Stimulated activated CD8-positive, alpha-beta memory T cell treated with anti-CD3 and anti-CD28 coated beads, Interleukin-15, amount 100 ng/mL, for 1 hour (primary cell): ENCODE measurements around the gene NOVA1.

Source experiments
- DNase-seq: peaks from one replicate; pipeline ENCODE4 v3.0.0-alpha.2; 2020; ENCODE audit warnings: low read depth

NOVA1 gene

DNA sequence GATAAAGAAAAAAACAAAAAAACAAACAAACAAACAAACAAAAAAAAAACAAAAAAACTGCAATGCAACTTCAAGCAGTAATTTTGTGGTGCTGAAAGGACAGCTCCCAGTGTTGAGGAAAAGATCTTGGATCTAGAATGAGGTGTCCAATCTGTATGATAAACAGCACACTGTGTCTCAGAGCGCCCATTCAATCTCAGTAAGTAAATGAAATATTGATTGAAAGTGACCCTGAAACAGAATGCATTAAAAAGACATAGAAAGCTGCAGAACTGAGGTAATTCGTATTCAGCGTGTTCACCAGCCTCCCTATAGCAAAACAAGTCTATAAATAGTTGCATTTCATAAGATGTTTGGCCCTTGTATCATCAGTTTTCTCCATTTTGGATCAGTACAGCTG, 153.0 kb downstream of the NOVA1 start:
- DNase-seq: no peak

DNA sequence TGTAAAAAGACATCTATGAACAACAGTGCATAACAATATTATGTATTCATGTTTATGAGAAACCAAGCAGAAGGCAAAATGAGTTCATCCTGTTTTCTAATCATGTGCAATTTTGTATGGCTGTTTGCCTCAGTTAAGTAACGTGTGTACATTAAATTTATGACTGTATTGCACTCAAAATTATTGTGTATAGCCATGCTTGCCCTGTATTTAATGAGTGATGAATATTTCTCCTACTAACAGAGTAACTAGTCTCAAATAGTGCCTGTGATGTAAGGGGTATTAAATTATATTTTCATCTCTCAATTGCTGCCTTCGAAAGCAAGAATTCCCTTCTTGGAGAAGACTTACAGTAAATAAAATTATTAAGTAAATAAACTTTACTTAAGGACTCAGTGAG, 154.2 kb downstream of the NOVA1 start:
- DNase-seq: no peak

DNA sequence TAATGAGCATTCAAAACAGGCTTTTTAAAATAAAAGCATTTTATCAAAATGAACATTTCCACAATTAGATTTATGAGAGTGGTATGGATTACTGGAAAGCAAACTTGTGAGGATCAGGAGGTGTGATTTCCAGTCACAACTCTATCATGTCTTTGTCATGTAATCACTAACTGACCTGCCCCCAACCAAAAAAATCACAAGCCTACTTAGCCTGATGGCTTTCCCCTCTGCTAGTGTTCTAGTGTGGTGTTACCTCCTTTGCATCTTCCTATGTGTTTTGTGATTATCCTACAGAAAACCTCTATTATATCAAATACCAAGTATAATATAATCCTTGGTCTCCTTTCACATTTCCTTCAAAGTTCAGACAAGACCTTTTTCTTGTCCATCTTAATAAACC, 168.6 kb downstream of the NOVA1 start:
- DNase-seq: no peak

DNA sequence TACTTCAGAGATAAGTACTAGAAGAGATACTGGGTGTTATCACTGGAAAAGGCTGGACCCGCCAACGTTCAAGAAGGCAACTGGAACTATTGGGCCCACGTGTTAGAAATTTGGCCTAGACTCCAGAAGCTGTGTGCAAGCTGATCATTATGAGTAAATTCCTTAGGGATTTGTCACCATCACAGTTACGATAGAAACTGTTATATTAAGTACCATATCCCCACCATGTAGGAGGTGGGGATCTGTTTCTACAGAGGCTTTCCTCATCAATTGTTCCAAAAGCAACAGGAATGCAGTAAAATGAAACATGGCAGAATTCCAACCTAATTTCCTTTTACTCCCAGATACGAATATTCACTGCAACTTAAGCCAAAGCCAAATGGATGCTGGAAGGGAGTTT, 170.7 kb downstream of the NOVA1 start:
- no peak for DNase-seq

DNA sequence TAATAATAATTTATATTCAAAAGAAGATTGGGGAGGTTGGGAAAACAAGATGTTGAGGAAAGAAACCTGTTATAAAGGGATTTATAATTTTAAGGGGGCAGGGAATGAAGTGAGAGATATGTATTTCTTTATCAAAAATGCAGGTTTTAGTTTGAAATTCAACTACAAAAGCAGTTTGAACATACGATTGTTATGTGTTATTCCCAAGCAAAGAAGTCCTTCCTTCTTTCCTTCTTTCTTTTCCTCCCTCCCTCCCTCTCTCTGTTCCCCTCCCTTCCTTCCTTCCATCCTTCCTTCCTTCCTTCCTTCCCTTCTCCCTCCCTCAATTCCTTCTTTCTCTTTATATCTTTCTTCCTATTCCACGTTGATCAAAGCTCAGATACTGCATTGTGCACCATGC, 173.3 kb downstream of the NOVA1 start:
- DNase-seq: no peak

DNA sequence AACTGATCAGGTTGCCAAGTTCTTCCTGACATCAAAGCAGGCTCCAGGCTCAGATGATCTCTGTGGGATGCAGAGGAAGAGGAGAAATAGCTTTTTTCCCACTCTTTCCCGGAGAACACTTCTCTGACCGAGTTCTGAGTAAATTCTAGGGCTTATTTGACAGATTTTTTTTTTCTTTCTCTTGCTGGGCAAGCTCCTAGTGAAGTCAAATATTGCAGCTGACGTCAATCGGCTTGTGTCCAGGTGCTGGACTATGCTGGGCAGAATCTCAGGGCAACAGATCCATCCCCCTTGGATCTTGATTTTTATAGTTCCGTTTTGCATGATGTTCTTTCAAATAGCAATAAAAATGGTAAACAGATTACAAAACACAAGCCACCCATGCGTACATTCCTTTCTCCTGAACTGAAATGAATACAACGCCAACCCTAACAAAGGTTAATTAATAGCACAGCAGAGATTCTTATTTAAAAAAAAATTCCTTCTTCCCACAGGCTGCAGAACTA, 182.2 kb downstream of the NOVA1 start:
- no peak for DNase-seq

DNA sequence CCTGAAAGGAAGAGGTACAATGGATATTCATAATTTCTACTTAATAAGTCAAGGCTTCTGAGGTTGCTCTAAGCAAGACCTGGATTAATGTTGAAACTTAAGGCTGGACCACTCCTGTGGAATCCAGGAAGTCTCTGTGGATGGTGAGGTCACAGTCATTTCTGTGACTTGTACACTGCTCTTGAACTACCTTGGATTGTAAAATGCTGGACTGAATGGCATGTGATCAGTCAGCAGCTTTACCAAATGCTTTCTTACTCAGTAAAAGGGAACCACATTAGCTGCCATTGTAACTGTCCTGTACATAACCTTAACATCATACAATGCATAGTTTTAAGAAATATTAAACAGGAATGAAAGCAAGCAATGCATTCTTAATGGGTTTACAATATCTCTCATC, 182.9 kb downstream of the NOVA1 start:
- no peak for DNase-seq

DNA sequence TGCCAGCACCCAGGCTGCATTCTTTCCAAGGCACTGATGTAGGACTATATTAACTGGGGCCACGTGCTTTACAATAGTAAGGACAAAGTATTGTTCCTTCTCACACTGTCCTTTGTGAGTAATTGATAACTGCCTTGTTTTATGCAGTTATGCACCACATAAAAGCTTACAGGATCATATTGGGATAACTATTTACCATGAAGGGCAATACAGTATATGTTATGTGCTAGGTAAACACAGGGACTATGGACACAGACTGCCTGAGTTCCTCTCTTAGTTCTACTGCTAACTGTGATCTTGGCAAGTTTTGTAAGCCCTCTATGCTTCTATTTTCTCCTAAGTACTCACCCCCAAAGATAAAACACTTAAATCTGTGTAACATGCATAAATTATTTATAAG, 183.7 kb downstream of the NOVA1 start:
- no peak for DNase-seq

DNA sequence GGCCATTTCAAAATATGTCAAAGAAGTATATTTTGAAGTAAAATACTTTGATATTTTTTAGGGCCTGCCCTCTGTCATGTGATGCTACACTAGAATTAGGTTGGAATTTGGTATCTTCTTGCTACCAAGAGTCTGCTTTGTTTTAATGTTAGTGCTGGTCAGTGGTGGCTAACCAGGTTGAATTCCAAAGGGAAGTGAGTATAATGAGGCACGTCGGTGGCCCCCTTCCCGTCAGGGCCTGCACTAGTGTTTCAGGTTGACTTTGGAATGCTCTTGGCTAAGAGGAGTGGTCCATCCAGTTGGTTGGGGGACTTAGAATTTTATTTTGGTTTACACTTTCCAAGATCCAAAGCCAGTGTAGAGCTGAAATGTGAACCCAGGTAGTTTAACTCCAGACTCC, 185.4 kb downstream of the NOVA1 start:
- no peak for DNase-seq

DNA sequence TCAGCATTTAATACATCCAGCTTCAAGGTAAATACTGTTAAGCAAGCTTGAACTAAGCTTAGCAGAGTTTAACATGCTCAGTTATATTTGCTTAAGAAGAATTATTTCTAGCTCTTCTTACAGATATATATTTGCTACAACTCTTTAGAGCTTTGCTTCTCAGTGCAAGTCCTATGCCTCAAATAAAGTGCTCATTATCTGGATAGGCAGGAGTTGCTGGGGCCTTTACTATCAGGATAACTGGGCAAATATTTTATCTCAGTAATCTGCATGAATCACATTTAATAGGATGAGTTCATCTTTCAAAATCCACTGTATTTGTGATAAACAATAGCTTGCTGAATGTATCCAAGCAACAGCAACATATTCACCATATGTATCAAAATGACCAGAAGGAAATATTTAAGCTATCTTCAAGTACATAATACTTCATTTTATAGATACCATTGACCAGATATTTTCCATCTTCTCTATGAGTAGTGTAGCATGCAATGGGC, 187.6 kb downstream of the NOVA1 start:
- no peak for DNase-seq

DNA sequence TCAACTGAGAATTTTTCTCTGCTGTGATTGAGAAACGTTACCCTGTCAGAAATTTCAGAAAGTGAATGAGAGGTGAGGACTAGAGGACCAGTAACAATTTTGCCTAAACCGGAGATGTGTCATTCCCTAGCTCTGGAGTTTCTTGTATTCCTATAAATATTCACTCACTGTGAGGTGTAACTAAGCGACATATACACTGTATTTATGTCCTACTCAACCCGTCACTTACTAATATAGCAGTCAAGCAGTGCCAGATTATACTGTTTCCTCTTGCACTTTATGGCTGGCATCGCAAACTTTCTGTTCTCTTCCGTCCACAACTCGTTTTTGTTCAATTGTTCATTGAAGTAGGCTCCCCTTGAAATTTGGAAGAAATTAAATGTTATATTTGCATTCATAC, 192.9 kb downstream of the NOVA1 start:
- no peak for DNase-seq

DNA sequence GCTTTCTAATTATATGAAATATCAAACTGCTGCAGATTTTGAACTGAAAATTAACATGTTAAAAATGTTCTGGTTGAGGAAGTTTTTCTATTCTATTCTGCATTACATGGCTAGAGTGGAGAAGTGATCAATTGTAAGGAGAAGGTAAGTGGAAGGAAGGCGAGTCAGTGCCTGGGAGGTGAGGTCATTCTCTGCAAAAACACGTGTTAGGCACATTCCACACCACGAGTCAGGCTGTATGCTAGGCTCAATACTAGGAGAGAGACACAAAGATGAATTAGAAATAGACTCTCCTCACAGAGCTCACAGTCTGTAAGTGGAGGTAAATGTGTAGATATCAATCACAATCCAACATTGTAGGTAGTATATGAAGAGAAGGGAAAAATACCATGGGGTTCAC, 194.1 kb downstream of the NOVA1 start:
- no peak for DNase-seq

DNA sequence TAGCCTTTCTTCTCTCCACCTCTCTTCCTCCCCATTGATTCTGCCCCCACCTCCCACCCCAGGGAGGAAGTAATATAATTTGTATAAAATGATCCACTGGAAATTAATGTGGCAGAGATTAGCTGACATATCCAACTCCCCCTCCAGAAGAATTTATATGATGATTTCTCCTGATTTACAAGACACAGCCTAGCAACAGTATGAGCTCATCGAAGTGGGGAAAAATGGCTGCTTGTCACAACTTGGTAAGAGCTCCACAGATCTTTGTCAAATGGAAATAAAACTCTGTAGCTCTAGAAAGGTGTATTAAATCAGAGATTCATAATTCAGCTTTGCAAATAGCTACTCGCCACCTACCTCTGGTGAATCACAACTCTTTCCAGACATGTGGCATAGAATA, 195.7 kb downstream of the NOVA1 start:
- no peak for DNase-seq

DNA sequence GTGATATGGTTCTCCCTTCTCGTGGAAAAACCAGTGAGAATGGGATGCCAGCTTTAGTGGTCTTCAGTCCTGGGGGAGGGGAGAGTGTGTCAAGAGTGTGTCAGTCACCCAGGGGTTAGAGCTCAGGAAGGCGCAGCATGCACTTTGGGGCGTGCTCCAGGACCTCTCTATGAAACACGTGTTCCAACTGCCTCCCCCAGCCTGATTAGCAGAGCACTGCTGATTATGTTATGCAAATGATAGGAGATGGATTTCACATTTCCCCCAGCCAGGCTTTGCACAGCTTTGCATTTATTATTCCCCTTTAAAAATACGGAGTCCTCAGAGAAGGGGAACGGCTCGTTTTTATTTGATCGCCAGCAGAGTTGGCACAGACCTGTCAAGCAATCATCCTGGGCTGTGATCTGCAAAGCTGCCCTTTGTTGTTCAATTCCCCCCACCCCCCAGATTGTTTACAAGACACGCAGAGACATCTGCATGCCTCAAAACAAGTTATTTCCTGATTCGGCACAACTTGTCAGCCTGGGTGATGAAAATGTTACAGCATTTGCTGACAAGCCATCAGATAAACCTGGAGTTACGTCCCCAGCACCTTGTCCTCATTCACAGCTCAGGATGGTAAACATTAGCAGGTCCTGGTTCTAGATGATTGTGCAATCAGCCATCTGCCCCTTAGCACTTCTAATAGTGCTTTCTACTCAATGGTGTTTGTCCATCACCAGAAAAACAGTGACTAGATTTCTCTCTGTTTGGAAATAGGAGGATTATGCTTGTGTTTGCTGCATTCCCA, 196.5 kb downstream of the NOVA1 start:
- DNase-seq: no peak

DNA sequence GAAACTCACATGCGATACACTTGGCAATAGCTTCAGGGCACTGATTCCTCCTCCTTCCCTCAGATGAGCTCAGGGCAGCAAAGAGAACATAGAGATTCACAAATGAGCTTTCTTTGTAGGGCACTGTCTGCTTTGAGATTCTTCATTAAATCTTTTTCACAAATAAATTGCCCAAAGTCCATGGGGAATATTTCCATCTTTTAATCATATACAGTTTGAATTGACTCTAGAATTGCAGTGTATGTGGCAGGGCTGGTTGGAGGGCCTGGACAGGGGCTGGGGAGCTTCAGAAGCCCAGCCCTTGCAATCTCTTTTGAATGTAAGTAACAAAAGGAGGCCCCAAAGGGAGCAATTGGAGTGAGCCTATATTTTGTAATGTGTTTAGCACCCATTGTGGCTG, 197.5 kb downstream of the NOVA1 start:
- DNase-seq: no peak

DNA sequence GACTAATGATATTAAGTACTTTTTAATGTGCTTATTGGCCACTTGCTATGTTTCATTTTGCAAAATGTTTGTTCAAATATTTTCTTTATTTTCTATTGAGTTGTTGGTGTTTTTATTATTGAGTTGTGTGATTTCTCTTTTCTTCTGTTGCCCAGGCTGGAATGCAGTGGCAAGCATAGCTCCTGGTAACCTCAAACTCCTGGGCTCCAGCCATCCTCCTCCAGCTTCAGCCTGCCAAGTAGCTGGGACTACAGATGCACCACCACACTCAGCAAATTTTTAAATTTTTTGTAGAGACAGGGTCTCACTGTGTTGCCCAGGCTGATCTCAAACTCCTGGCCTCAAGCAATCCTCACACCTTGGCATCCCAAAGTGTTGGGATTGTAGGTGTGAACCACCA, 199.2 kb downstream of the NOVA1 start:
- no peak for DNase-seq
